ENCODE data around the gene TRIM63. TPM values are rescaled to one million over a fixed set of nuclear protein-coding genes. Genes with fewer than 3 reads are reported as not detected.

The TRIM63 gene
- total and polyA plus RNA-seq, 9 of the 15 experiments (the other 6 are each of a cell fraction or from before 2014, with no cell fraction given) = 0.08 to 0.57 (median 0.36) TPM

DNA sequence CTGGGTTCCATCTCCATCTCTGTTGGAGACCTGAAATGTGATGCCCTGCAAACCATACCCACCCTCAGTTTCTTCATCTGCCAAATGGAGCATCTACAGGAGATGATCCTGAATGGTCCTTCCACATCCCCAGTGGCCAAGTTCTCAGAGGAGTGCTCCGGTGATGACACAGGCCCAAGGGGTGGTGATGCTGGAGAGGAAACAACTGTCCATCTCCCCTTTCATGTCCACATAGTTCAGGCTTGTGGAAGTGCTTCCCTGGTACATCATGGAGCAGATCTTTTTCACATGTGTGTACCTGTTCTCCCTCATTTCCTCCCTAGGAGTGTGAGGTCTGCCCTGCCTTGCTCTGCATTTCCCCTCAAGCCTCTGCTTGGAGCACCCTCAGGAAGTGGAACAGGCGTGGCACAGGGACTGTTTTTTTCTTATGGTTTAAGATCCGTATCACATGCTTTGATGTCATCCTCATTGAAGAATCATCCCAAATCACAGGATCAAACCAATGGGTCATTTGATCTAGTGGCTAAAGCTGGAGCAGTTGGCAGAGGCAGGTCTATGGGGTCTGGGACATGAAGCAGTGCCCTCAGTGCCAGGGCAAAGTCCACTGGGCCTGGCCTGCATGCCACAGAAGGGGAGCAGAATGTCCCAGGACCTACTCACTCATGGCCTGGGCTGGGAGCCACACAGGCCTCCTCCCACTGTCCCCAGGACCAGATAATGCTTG, 8.2 kb upstream of the TRIM63 start:
- 60% methylated on average over 3 of the region's 3 CpGs for WGBS (ENCODE audit: insufficient coverage, low coverage, missing lambda C conversion rate)
- Histone ChIP-seq H3K9me1 (ENCODE audit: control insufficient read depth, insufficient read depth, low read length) (no peaks in the 10 kb centered on the region), H3K79me2 (ENCODE audit: control insufficient read depth, insufficient read depth, low read length) (no peaks in the 10 kb centered on the region), H3K27ac (ENCODE audit: extremely low read depth, low read depth, low read length) (no peak overlapping the region), H3K9ac (ENCODE audit: insufficient read depth in 1 of 2, low read depth in 2 of 2, low read length in 2 of 2) (peak overlapping the region in 1 of 2 experiments; percentile 31; a peak in 2 of 4 replicates), H2AFZ (ENCODE audit: low read depth, low read length) (0 out of 2 replicates have a peak overlapping the region, but pooled peaks have one; percentile 2), H3K27me3 (ENCODE audit: control insufficient read depth in 2 of 2, insufficient read depth in 2 of 2, low read length in 2 of 2) (no peaks in the 10 kb centered on the region), H3K4me1 (replicated peaks in 1 of 2; ENCODE audit: control insufficient read depth in 2 of 2, insufficient read depth in 2 of 2, low read length in 2 of 2) (peaks cover 32 to 61% of the 10 kb centered on the region in 2 experiments), H3K36me3 (ENCODE audit: control insufficient read depth, insufficient read depth, low read length) (no peaks in the 10 kb centered on the region), H4K20me1 (replicated peaks; ENCODE audit: control insufficient read depth, insufficient read depth, low read length) (no peaks in the 10 kb centered on the region), H3K4me3 (no peak overlapping the region), H3K9me3 (replicated peaks; ENCODE audit: control insufficient read depth, insufficient read depth, low read depth, low read length) (no peaks in the 10 kb centered on the region), H3K4me2 (ENCODE audit: insufficient read depth, low read length) (no peak overlapping the region)
- ATAC-seq = no peak
- DNase-seq (ENCODE audit: extremely low read depth in 1 of 4, low spot score in 3 of 4) = no peak
- FAIRE-seq = no peak
- POLR2A ChIA-PET = no interaction called here
- intact Hi-C loops (cut with micrococcal nuclease) = no loop called here
- no TSS peak for BruUV-seq (replicated peaks)
- in situ Hi-C loops (cut with MboI) = no loop called here
- CTCF ChIA-PET (ENCODE audit: low intra/inter-chr PET ratio) = no interaction called here
- TF ChIP-seq, protein P1, sequence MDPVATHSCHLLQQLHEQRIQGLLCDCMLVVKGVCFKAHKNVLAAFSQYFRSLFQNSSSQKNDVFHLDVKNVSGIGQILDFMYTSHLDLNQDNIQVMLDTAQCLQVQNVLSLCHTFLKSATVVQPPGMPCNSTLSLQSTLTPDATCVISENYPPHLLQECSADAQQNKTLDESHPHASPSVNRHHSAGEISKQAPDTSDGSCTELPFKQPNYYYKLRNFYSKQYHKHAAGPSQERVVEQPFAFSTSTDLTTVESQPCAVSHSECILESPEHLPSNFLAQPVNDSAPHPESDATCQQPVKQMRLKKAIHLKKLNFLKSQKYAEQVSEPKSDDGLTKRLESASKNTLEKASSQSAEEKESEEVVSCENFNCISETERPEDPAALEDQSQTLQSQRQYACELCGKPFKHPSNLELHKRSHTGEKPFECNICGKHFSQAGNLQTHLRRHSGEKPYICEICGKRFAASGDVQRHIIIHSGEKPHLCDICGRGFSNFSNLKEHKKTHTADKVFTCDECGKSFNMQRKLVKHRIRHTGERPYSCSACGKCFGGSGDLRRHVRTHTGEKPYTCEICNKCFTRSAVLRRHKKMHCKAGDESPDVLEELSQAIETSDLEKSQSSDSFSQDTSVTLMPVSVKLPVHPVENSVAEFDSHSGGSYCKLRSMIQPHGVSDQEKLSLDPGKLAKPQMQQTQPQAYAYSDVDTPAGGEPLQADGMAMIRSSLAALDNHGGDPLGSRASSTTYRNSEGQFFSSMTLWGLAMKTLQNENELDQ (CRISPR knock-in tag; IDR thresholded peaks at IDR 0.05; ENCODE audit: borderline replicate concordance) = no peak
- no peak for TF ChIP-seq MTF1 (CRISPR knock-in tag; IDR thresholded peaks at IDR 0.05; ENCODE audit: borderline replicate concordance)
- no peak for TF ChIP-seq POLR2G (IDR thresholded peaks at IDR 0.05; ENCODE audit: low read depth, low read length)
- TF ChIP-seq ID3 (CRISPR knock-in tag; IDR thresholded peaks at IDR 0.05) = no peak
- TF ChIP-seq ID3 (tag; IDR thresholded peaks at IDR 0.05) = no peak
- no peak for TF ChIP-seq NR4A1 (CRISPR knock-in tag; IDR thresholded peaks at IDR 0.05)
- 0 out of 2 replicates have a peak, but pooled peaks have one; percentile 42 for TF ChIP-seq NR4A1 (tag; IDR thresholded peaks at IDR 0.05)
- no peak for TF ChIP-seq HNRNPUL1 (IDR thresholded peaks at IDR 0.05; ENCODE audit: low read length)
- no peak for TF ChIP-seq TRIM24 (IDR thresholded peaks at IDR 0.05)
- TF ChIP-seq NEUROD1 (IDR thresholded peaks at IDR 0.05; ENCODE audit: borderline replicate concordance, low read depth, low read length, partially characterized antibody) = no peak
- no peak for TF ChIP-seq ZNF780A (CRISPR knock-in tag; IDR thresholded peaks at IDR 0.05)
- TF ChIP-seq SRSF1 (IDR thresholded peaks at IDR 0.05; ENCODE audit: low read depth, low read length) = no peak
- TF ChIP-seq POLR2AphosphoS2 (IDR thresholded peaks at IDR 0.05; ENCODE audit: low read length) = no peak
- no peak for TF ChIP-seq SNAPC5 (CRISPR knock-in tag; IDR thresholded peaks at IDR 0.05)
- TF ChIP-seq IRF2 (CRISPR knock-in tag; IDR thresholded peaks at IDR 0.05) = no peak
- no peak for TF ChIP-seq SMC3 (conservative IDR thresholded peaks at IDR 0.05; ENCODE audit: insufficient read depth, low read depth, low read length)
- TF ChIP-seq, protein P2, sequence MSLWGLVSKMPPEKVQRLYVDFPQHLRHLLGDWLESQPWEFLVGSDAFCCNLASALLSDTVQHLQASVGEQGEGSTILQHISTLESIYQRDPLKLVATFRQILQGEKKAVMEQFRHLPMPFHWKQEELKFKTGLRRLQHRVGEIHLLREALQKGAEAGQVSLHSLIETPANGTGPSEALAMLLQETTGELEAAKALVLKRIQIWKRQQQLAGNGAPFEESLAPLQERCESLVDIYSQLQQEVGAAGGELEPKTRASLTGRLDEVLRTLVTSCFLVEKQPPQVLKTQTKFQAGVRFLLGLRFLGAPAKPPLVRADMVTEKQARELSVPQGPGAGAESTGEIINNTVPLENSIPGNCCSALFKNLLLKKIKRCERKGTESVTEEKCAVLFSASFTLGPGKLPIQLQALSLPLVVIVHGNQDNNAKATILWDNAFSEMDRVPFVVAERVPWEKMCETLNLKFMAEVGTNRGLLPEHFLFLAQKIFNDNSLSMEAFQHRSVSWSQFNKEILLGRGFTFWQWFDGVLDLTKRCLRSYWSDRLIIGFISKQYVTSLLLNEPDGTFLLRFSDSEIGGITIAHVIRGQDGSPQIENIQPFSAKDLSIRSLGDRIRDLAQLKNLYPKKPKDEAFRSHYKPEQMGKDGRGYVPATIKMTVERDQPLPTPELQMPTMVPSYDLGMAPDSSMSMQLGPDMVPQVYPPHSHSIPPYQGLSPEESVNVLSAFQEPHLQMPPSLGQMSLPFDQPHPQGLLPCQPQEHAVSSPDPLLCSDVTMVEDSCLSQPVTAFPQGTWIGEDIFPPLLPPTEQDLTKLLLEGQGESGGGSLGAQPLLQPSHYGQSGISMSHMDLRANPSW (CRISPR knock-in tag; IDR thresholded peaks at IDR 0.05) = 0 out of 2 replicates have a peak, but pooled peaks have one; percentile 57
